Endodermal cell (in vitro differentiated cells): Measurements from ENCODE around the gene TRABD2B. TPM values are rescaled to one million over a fixed set of nuclear protein-coding genes. Genes with fewer than 3 reads are reported as not detected.

Source experiments
- DNase-seq: peaks from one replicate; pipeline ENCODE4 v3.0.0-alpha.2; 2017
- H3K27ac ChIP-seq: 2 replicates; pipeline ENCODE4 v1.5.1; 2013; ENCODE audit warnings: mild to moderate bottlenecking, low read depth, low read length, moderate library complexity
- H3K27me3 ChIP-seq: 2 replicates; pipeline ENCODE4 v1.6.1; 2013; ENCODE audit warnings: mild to moderate bottlenecking, low read length, moderate library complexity; ENCODE audit not compliant: insufficient read depth, control insufficient read depth, poor library complexity, severe bottlenecking
- H3K36me3 ChIP-seq: 2 replicates; pipeline ENCODE4 v1.7.0; 2013; ENCODE audit warnings: mild to moderate bottlenecking, low read length, moderate library complexity; ENCODE audit not compliant: control insufficient read depth, insufficient read depth
- H3K4me1 ChIP-seq: one replicate; pipeline ENCODE4 v1.7.0; 2013; ENCODE audit warnings: low read length; ENCODE audit not compliant: control insufficient read depth, insufficient read depth
- H3K4me3 ChIP-seq: 2 replicates; pipeline ENCODE4 v1.5.1; 2013; ENCODE audit warnings: mild to moderate bottlenecking, low read length, moderate library complexity
- H3K9ac ChIP-seq: 2 replicates; pipeline ENCODE4 v1.6.1; 2013; ENCODE audit warnings: mild to moderate bottlenecking, low read length, moderate library complexity; ENCODE audit not compliant: poor library complexity, severe bottlenecking; ENCODE audit errors: extremely low read depth
- H3K9me3 ChIP-seq: 2 replicates; pipeline ENCODE4 v1.6.1; 2013; ENCODE audit warnings: mild to moderate bottlenecking, low read length, moderate library complexity; ENCODE audit not compliant: control insufficient read depth
- H3K27ac Mint-ChIP-seq: 2 replicates; pipeline ENCODE4 v1.8.0; 2020; ENCODE audit warnings: mixed read lengths
- H3K27me3 Mint-ChIP-seq: 2 replicates; pipeline ENCODE4 v1.8.0; 2021; ENCODE audit warnings: mild to moderate bottlenecking, mixed read lengths; ENCODE audit not compliant: insufficient read depth
- H3K36me3 Mint-ChIP-seq: 2 replicates; pipeline ENCODE4 v1.8.0; 2020; ENCODE audit warnings: low read depth, mixed read lengths
- H3K4me1 Mint-ChIP-seq: 2 replicates; pipeline ENCODE4 v1.8.0; 2020; ENCODE audit warnings: mixed read lengths
- H3K4me3 Mint-ChIP-seq: 2 replicates; pipeline ENCODE4 v1.8.0; 2020; ENCODE audit warnings: mild to moderate bottlenecking, moderate library complexity, mixed read lengths
- H3K9me3 Mint-ChIP-seq: 2 replicates; pipeline ENCODE4 v1.8.0; 2020; ENCODE audit warnings: mild to moderate bottlenecking, mixed read lengths
- CTCF ChIP-seq: fragments of 200-600 bp; sonication (generic); conservative IDR thresholded peaks from 2 replicates; pipeline ENCODE4 v1.5.0; 2021; ENCODE audit warnings: antibody characterized with exemption, mild to moderate bottlenecking
- WGBS, 2 experiments: methylation state at CpG; one replicate each; pipeline versions ENCODE4 v1.1.5 to v1.1.7; 2013; ENCODE audit warnings: missing lambda C conversion rate in 2 of 2, mixed read lengths in 1 of 2; ENCODE audit not compliant: insufficient coverage in 1 of 2, insufficient read length in 1 of 2; 5-methylcytosine and 5-hydroxymethylcytosine counted together
- total RNA-seq, 2 donors: library from RNA; stranded (reverse); fragmentation: NEBNext Ultra II Directional in 1 of 2; extraction: Animal tissue kit (Norgen Biotek cat#: 25700) in 1 of 2; gene quantifications; 2 replicates in 1 of 2; 3 replicates in 1 of 2; pipeline ENCODE4 v1.2.1, GENCODE V29; 2021

The TRABD2B gene
- total RNA-seq, 2 donors from 2014 or later = 24.4 to 28.0 TPM

GRCh38 chr1:47981667-47982350 is 15.4 kb downstream of the TRABD2B start:
- no peak overlapping the region for H3K9ac ChIP-seq
- TF ChIP-seq CTCF = no peak
- Mint-ChIP-seq H3K9me3 (no peaks in the 10 kb centered on the region), H3K36me3 (peaks cover 30% of the 10 kb centered on the region), H3K27ac (no peak overlapping the region), H3K27me3 (peaks cover 2% of the 10 kb centered on the region), H3K4me3 (no peak overlapping the region), H3K4me1 (peaks cover 58% of the 10 kb centered on the region)
- H3K27ac ChIP-seq = no peak overlapping the region
- H3K36me3 ChIP-seq = peaks cover 67% of the 10 kb centered on the region
- DNase-seq = no peak
- no peaks in the 10 kb centered on the region for H3K9me3 ChIP-seq
- H3K4me1 ChIP-seq = peaks cover 13% of the 10 kb centered on the region
- H3K4me3 ChIP-seq = no peak overlapping the region
- H3K27me3 ChIP-seq = no peaks in the 10 kb centered on the region

GRCh38 chr1:47980501-47980900 is 16.7 kb downstream of the TRABD2B start:
- no peaks in the 10 kb centered on the region for H3K27me3 Mint-ChIP-seq

GRCh38 chr1:47979724-47980123 is 17.5 kb downstream of the TRABD2B start:
- no peak for DNase-seq
- Mint-ChIP-seq H3K27ac (no peak overlapping the region), H3K4me3 (no peak overlapping the region), H3K4me1 (peaks cover 62% of the 10 kb centered on the region), H3K36me3 (peaks cover 22% of the 10 kb centered on the region), H3K27me3 (no peaks in the 10 kb centered on the region), H3K9me3 (no peaks in the 10 kb centered on the region)
- Histone ChIP-seq H3K4me3 (no peak overlapping the region), H3K27ac (no peak overlapping the region), H3K9ac (no peak overlapping the region), H3K9me3 (no peaks in the 10 kb centered on the region), H3K36me3 (peaks cover 55% of the 10 kb centered on the region), H3K4me1 (peaks cover 21% of the 10 kb centered on the region), H3K27me3 (no peaks in the 10 kb centered on the region)
- 92 to 100% methylated on average over 2 to 3 of the region's 3 CpGs for WGBS, 2 experiments
- no peak for TF ChIP-seq CTCF

More at GRCh38 chr1:47980501-47980900, 16.7 kb downstream of the TRABD2B start:
- H3K27me3 ChIP-seq = no peaks in the 10 kb centered on the region
- H3K9me3 ChIP-seq = no peaks in the 10 kb centered on the region
- no peak for DNase-seq
- 96 to 100% methylated on average over 1 to 3 of the region's 3 CpGs for WGBS, 2 experiments
- H3K4me3 ChIP-seq = no peak overlapping the region
- H3K4me1 Mint-ChIP-seq = peaks cover 63% of the 10 kb centered on the region
- H3K27ac Mint-ChIP-seq = no peak overlapping the region
- no peak for TF ChIP-seq CTCF
- no peak overlapping the region for H3K27ac ChIP-seq
- peaks cover 22% of the 10 kb centered on the region for H3K36me3 Mint-ChIP-seq
- H3K36me3 ChIP-seq = peaks cover 56% of the 10 kb centered on the region
- H3K9me3 Mint-ChIP-seq = no peaks in the 10 kb centered on the region
- no peak overlapping the region for H3K9ac ChIP-seq
- peaks cover 23% of the 10 kb centered on the region for H3K4me1 ChIP-seq
- H3K4me3 Mint-ChIP-seq = no peak overlapping the region
